HEK293T (cell line): ENCODE results near the gene PRDM16.

Source experiments
- BHLHE40 ChIP-seq: fragments of 450-650 bp; IDR thresholded peaks from 2 replicates; pipeline ENCODE4 v1.6.1; 2016; ENCODE audit warnings: mild to moderate bottlenecking, moderate library complexity, borderline replicate concordance
- NFRKB ChIP-seq: fragments of 450-650 bp; IDR thresholded peaks from 2 replicates; pipeline ENCODE4 v1.6.1; 2016; ENCODE audit warnings: mild to moderate bottlenecking, moderate library complexity
- SP1 ChIP-seq: fragments of 450-650 bp; IDR thresholded peaks from 2 replicates; pipeline ENCODE4 v1.6.1; 2017
- SUZ12 ChIP-seq: fragments of 450-650 bp; IDR thresholded peaks from 2 replicates; pipeline ENCODE4 v1.6.1; 2016; ENCODE audit warnings: mild to moderate bottlenecking
- TARDBP ChIP-seq: fragments of 450-650 bp; IDR thresholded peaks from 2 replicates; pipeline ENCODE4 v1.6.1; 2016
- ZNF384 ChIP-seq: fragments of 450-650 bp; IDR thresholded peaks from 2 replicates; pipeline ENCODE4 v1.6.1; 2016
- TF ChIP-seq, protein P1 (sequence below): fragments of 450-650 bp; IDR thresholded peaks from 2 replicates; pipeline ENCODE4 v1.6.1; 2016

DNA sequence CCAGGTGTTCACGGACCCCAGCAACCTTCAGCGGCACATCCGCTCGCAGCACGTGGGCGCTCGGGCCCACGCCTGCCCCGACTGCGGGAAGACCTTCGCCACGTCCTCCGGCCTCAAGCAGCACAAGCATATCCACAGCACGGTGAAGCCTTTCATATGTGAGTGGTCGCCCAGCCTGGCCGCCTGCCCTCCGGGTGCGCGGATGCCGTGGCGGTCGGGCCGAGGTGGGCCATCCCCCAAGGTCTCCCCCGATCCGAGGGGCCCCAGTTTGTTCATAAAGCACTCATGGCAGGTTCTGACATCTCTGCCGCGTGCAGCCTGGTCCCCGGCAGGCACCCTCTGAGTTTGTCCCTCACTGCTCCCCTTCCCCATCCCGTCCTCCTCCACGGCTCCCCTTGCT is 336.5 kb downstream of the PRDM16 start:
- TF ChIP-seq ZNF384 (no peak), BHLHE40 (no peak), TARDBP (no peak), NFRKB (no peak), SUZ12 (no peak), SP1 (no peak)
- TF ChIP-seq, protein P1, sequence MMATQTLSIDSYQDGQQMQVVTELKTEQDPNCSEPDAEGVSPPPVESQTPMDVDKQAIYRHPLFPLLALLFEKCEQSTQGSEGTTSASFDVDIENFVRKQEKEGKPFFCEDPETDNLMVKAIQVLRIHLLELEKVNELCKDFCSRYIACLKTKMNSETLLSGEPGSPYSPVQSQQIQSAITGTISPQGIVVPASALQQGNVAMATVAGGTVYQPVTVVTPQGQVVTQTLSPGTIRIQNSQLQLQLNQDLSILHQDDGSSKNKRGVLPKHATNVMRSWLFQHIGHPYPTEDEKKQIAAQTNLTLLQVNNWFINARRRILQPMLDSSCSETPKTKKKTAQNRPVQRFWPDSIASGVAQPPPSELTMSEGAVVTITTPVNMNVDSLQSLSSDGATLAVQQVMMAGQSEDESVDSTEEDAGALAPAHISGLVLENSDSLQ, result no peak
